IPS DF 6.9 (cell line): ENCODE data around the gene NAGA.

Experiments used
- DNase-seq: peaks from one replicate; pipeline ENCODE4 v3.0.0-alpha.2; 2013; ENCODE audit warnings: low read depth, low spot score
- H3K27ac ChIP-seq: one replicate; pipeline ENCODE4 v1.5.1; 2013; ENCODE audit warnings: low read length, control low read depth
- H3K27me3 ChIP-seq: 2 replicates; pipeline ENCODE4 v1.6.1; 2013; ENCODE audit warnings: mild to moderate bottlenecking, low read length; ENCODE audit not compliant: control insufficient read depth, insufficient read depth
- H3K36me3 ChIP-seq: 2 replicates; pipeline ENCODE4 v1.6.1; 2013; ENCODE audit warnings: low read length; ENCODE audit not compliant: control insufficient read depth, insufficient read depth
- H3K4me1 ChIP-seq: 2 replicates; pipeline ENCODE4 v1.6.1; 2013; ENCODE audit warnings: low read length; ENCODE audit not compliant: control insufficient read depth, insufficient read depth
- H3K4me3 ChIP-seq: 2 replicates; pipeline ENCODE4 v1.5.1; 2013; ENCODE audit warnings: mild to moderate bottlenecking, low read length
- H3K9me3 ChIP-seq: 2 replicates; pipeline ENCODE4 v1.6.1; 2013; ENCODE audit warnings: low read length, inconsistent platforms; ENCODE audit not compliant: control insufficient read depth, insufficient read depth
- WGBS: extraction: QIAGEN DNeasy Blood & Tissue Kit; methylation state at CpG from one replicate; pipeline ENCODE4 v1.1.7; 2013; ENCODE audit warnings: mixed read lengths, missing lambda C conversion rate; ENCODE audit not compliant: insufficient read length, insufficient coverage; 5-methylcytosine and 5-hydroxymethylcytosine counted together

Gene NAGA

DNA sequence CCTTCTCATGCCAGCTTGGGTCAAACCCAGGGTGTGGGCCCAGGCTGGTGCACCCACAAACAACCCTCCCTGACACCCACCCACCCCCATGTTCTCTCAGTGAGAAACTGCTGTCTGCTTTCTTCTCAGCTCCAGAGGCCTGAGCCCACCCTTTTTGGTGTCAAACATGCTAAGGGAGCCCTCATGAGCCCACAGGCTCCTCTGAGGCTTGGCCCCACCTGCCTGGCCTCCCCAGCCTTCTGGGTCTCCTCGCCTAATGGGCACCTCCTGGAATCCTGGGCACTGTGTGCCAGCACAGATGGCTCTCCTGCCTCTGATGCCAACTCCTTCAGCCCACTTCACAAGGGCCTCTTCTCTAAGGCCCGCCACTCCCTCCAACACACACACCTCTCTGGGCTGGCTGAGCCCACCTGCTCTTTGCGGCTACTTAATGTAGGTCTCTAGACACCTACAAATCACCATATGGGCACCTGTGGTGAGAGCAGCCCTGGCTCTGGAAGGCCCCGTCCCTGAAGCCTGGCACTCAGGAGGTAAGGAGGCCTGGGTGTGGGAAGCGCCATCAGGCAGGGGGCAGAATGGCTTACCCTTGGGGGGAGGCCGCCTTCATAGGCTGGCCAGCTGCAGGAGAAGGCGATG lies 4.4 kb downstream of the NAGA start:
- peaks cover 14% of the 10 kb centered on the region for H3K4me1 ChIP-seq
- no peaks in the 10 kb centered on the region for H3K9me3 ChIP-seq
- H3K27ac ChIP-seq = no peak overlapping the region
- H3K36me3 ChIP-seq = peaks cover 6% of the 10 kb centered on the region; the same call in 1 of the 2 replicates
- no peak overlapping the region for H3K4me3 ChIP-seq
- DNase-seq = no peak
- H3K27me3 ChIP-seq = no peaks in the 10 kb centered on the region
- WGBS = no CpG with 5 or more reads among the region's 7 CpGs

DNA sequence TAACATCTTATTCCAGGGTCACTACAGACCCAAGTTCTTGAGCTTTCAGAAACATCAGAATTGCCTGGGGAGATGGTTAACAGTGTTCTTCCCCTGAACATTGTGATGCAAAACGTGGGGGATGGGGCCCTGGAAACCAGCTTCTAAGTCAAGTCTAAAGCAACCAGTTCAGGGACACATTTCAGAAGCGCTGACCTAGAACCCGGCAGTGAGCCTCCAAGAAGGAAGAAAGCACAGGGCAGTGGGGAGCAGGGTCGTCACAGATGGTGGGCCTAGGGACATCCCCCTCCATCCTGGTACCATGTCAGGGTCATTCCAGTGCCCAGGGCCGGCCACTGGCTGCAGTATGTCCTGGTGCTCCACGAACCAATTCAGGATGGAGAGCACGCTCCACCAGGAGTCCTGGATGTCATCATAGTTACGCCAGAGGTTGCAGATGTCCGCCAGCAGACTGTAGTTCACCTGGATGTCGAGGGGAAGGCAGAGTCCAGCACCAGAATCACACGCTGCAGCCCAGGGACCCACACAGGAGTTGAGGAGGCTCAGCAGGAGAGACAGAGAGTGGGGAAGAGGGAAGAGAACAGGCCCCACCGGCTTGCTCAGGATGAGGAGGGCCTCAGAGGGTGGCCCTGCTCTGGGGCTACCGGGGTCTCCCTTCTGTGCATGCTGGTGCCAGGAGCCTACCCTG lies 5.0 kb downstream of the NAGA start:
- Histone ChIP-seq H3K4me3 (no peak overlapping the region), H3K27ac (no peak overlapping the region), H3K4me1 (peaks cover 14% of the 10 kb centered on the region), H3K9me3 (no peaks in the 10 kb centered on the region), H3K27me3 (no peaks in the 10 kb centered on the region), H3K36me3 (peaks cover 8% of the 10 kb centered on the region; the same call in 1 of the 2 replicates)
- DNase-seq = no peak
- WGBS = no CpG with 5 or more reads among the region's 13 CpGs

DNA sequence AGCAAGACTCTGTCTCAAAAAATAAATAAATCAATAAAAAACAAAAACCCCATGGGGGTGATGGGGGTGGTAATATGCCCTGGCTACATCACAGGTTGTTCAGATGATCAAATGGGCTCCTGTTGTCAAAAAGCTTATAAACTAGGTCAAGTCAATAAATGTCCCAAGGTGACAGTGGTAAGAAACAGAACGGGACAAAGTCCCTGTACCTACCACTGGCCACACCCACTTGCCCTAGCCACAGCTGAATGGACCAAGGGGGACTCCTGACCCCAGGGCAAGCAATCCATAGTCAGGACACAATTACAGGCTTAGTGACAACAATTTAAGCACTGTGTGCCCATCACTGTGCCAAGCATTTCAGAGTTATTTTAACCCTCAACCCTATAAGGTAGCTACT lies 6.0 kb downstream of the NAGA start:
- Histone ChIP-seq H3K36me3 (peaks cover 16% of the 10 kb centered on the region), H3K27ac (no peak overlapping the region), H3K9me3 (no peaks in the 10 kb centered on the region), H3K4me1 (peaks cover 10% of the 10 kb centered on the region), H3K27me3 (no peaks in the 10 kb centered on the region), H3K4me3 (no peak overlapping the region)
- no CpG with 5 or more reads among the region's 1 CpG for WGBS
- DNase-seq = no peak

DNA sequence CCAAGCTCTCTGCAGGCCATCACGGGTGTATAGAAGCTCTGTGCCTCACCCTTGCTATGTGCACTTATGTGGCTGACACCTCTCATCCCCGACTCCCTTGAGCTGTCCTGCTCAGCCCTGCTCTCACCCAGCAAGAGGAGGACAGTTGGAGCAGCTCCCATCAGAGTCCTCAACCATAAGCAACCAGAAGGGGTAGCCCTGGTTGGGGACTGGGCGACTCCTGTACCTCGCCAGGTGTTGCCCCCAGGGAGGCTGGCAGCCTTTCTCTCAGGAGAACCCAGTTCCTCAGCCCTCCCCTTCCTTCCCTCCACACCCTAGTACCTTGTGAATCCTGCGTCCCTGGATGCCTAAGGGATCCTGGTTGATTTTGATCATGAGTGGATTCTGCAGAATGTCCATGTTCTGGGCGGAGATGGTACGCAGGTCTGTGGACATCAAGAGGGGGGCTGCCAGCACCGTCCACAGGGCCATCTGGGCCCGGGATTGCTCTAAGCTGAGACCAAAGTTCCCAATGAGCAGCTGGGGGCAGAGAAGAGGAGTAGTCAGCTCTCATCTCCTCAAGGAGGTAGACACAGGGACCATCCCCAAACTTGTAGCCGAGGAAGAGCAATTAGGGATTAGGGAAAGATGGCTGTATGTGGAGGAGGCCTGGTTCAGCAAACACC lies 8.0 kb downstream of the NAGA start:
- H3K27me3 ChIP-seq = no peaks in the 10 kb centered on the region
- WGBS = no CpG with 5 or more reads among the region's 10 CpGs
- H3K27ac ChIP-seq = no peak overlapping the region
- H3K9me3 ChIP-seq = no peaks in the 10 kb centered on the region
- no peak overlapping the region for H3K4me3 ChIP-seq
- DNase-seq = no peak
- H3K4me1 ChIP-seq = peaks cover 10% of the 10 kb centered on the region
- peaks cover 17% of the 10 kb centered on the region for H3K36me3 ChIP-seq

DNA sequence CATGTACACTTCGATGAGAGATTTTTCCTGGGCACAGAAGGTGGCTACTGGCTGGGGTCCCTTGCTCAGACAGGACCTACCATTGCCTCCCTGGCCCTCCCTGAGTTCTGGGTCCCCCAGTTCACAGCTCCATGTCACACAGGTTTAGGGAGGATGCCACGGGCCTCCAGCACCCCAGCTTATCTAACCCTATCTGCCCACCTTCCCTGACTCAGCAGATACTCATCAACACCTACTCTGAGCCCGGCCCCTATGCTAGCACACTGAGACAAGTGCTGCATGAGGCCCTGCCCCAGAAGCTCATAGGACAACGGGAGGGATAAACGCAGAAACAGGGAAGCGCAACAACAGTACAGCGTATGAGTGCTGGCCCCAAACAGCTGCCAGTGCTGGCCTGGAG lies 9.6 kb downstream of the NAGA start:
- Histone ChIP-seq H3K27me3 (no peaks in the 10 kb centered on the region), H3K36me3 (peaks cover 17% of the 10 kb centered on the region), H3K4me1 (peaks cover 10% of the 10 kb centered on the region), H3K4me3 (no peak overlapping the region), H3K9me3 (no peaks in the 10 kb centered on the region), H3K27ac (no peak overlapping the region)
- WGBS = no CpG with 5 or more reads among the region's 7 CpGs
- DNase-seq = no peak

DNA sequence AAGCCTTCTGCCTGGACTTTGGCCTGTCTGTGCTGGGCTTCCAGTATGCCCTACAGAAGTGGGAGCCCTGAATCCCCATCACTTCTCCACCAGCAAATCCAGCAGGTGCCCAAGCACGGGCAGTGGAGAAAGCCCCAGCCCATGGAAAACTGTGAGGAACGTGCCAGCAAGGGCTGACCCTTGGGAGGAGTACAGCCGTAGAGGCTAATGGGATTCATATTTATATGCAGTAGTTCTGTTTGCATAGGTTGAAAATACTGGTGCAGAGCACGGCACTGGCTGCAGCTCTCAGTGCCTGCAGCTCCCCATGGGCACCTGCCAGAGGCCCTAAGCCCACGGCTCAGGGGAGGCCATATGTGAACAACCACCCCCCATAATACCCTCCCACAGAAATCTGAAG lies 10.1 kb downstream of the NAGA start:
- Histone ChIP-seq H3K27ac (no peak overlapping the region), H3K27me3 (no peaks in the 10 kb centered on the region), H3K9me3 (no peaks in the 10 kb centered on the region), H3K4me3 (no peak overlapping the region), H3K4me1 (peaks cover 6% of the 10 kb centered on the region), H3K36me3 (peaks cover 14% of the 10 kb centered on the region)
- WGBS = no CpG with 5 or more reads among the region's 5 CpGs
- no peak for DNase-seq

DNA sequence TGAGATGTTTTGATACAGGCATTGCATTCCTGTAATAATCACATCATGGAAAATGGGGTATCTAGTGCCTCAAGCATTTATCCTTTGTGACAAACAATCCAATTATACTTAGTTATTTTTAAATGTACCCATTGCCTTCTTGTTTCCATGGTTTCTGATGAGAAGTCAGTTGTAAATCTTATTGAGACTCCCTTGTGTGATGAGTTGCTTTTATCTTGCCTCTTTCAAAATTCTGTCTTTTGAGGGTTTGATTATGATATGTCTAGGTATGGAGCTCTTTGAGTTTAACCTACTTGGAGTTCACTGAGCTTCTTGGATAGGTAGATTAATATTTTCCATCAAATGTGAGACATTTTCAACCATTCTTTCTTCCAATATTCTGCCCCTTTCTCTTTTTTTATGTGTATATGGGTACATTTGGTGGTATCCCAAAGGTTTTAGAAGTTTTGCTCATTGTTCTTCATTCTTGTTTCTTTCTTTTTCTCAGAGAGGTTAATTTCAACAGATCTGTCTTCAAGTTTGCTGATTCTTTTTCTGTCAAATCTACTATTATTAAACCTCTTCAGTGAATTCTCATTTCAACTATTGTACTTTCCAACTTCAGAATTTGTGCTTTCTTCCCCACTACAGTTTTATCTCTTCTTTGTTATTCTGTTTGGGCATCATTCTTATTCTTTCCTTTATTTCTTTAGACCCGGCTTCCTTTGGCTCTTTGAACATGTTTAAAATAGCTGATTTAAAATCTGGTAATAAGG lies 13.7 kb downstream of the NAGA start:
- no peaks in the 10 kb centered on the region for H3K9me3 ChIP-seq
- WGBS = no CpG with 5 or more reads among the region's 1 CpG
- no peak for DNase-seq
- H3K4me1 ChIP-seq = no peaks in the 10 kb centered on the region
- H3K27me3 ChIP-seq = no peaks in the 10 kb centered on the region
- no peak overlapping the region for H3K4me3 ChIP-seq
- no peak overlapping the region for H3K27ac ChIP-seq
- H3K36me3 ChIP-seq = peaks cover 12% of the 10 kb centered on the region

DNA sequence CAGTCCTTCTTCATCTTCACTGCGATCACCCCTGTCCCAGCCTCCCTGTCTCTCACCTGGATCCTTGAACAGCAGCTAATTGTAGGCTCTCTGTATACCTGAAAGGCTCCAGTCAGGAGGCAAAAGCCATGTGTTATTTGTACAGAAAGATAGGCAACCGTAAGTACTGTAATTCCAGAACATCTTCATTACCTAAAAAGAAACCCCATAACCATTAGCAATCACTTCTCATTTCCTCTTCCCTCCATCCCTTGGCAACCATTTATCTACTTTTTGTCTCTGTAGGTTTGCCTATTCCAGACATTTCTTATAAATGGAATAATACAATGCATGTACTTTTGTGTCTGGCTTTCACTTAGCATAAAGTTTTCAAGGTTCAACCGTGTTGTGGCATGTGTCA lies 17.8 kb downstream of the NAGA start:
- H3K27ac ChIP-seq = no peak overlapping the region

DNA sequence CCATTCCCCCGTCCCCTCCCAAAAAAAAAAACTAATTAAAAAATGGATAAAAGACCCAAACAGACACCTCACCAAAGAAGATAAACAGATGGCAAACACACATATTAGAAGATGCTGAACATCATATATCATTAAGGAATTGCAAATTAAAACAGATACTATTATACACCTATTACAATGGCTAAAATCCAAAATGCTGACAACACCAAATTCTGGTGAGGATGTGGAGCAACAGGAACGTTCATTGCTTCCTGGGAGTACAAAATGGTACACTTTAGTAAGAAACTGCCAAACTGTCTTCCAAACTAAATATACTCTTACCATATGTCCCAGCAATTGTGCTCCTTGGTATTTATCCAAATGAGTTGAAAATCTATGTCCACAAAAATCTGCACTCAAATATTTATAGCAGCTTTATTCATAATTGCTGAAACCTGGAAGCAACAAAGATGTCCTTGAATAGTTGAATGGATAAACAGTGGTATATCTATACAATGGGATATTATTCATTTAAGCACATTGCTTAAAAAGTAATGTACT lies 19.9 kb downstream of the NAGA start:
- no peak for DNase-seq
- Histone ChIP-seq H3K4me1 (no peaks in the 10 kb centered on the region), H3K36me3 (no peaks in the 10 kb centered on the region), H3K27ac (no peak overlapping the region), H3K9me3 (no peaks in the 10 kb centered on the region), H3K27me3 (no peaks in the 10 kb centered on the region), H3K4me3 (no peak overlapping the region)
- WGBS = no CpG with 5 or more reads among the region's 2 CpGs

More for the DNA sequence above, 17.8 kb downstream of the NAGA start:
- DNase-seq = no peak
- H3K36me3 ChIP-seq = no peaks in the 10 kb centered on the region
- no peak overlapping the region for H3K4me3 ChIP-seq
- H3K4me1 ChIP-seq = no peaks in the 10 kb centered on the region
- no peaks in the 10 kb centered on the region for H3K27me3 ChIP-seq
- no CpG with 5 or more reads among the region's 3 CpGs for WGBS
- H3K9me3 ChIP-seq = no peaks in the 10 kb centered on the region

DNA sequence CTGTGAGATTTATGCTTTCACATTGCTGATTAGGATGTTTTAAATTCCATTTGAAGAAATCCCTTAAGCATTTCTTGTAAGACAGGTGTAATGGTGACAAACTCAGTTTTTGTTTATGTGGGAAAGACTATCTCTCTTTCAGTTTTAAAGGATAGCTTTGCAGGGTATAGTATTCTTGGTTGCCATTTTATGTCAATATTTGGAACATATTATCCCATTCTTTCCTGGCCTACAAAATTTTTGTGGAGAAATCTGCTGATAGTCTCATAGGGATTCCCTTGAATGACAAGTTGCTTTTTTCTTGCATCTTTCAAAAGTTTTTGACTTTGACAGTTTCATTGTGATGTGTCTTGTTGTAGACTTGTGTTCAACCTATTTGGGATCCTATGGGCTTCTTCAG lies 28.8 kb downstream of the NAGA start:
- H3K4me3 ChIP-seq = no peak overlapping the region
- no peaks in the 10 kb centered on the region for H3K4me1 ChIP-seq
- no peaks in the 10 kb centered on the region for H3K27me3 ChIP-seq
- DNase-seq = no peak
- no peak overlapping the region for H3K27ac ChIP-seq
- H3K36me3 ChIP-seq = no peaks in the 10 kb centered on the region
- H3K9me3 ChIP-seq = no peaks in the 10 kb centered on the region
